NT2/D1 (cell line): Measurements from ENCODE around the gene SNRPA1.
A peak's percentile ranks its signal among the peaks of the same experiment; 100 is the strongest.

Experiments
- DNase-seq: peaks from one replicate; pipeline ENCODE4 v3.0.0-alpha.2; 2011; ENCODE audit warnings: low read depth, low spot score
- H3K27me3 ChIP-seq: 2 replicates; pipeline ENCODE4 v1.6.0; 2011; ENCODE audit warnings: mild to moderate bottlenecking; ENCODE audit not compliant: insufficient read length, insufficient read depth
- H3K36me3 ChIP-seq: 2 replicates; pipeline ENCODE4 v1.6.1; 2011; ENCODE audit warnings: mild to moderate bottlenecking, low read length, mixed read lengths; ENCODE audit not compliant: insufficient read depth, insufficient read length
- H3K4me1 ChIP-seq: 2 replicates; pipeline ENCODE4 v1.5.1; 2011; ENCODE audit not compliant: insufficient read depth, insufficient read length
- H3K4me3 ChIP-seq: 2 replicates; pipeline ENCODE4 v1.5.1; 2011; ENCODE audit warnings: low read depth; ENCODE audit not compliant: insufficient read length
- H3K9ac ChIP-seq: 2 replicates; pipeline ENCODE4 v1.6.0; 2011; ENCODE audit warnings: low read depth; ENCODE audit not compliant: insufficient read length
- H3K9me3 ChIP-seq: 2 replicates; pipeline ENCODE4 v1.5.1; 2011; ENCODE audit warnings: mild to moderate bottlenecking, low read length; ENCODE audit not compliant: insufficient read depth
- SUZ12 ChIP-seq: IDR thresholded peaks from 2 replicates; pipeline ENCODE4 v1.6.1; 2011; ENCODE audit not compliant: insufficient read length, insufficient read depth; ENCODE audit errors: extremely low read depth
- YY1 ChIP-seq: IDR thresholded peaks from 2 replicates; pipeline ENCODE4 v1.6.1; 2011; ENCODE audit not compliant: insufficient read length, insufficient read depth
- ZNF274 ChIP-seq: IDR thresholded peaks from 2 replicates; pipeline ENCODE4 v1.6.1; 2011; ENCODE audit warnings: mild to moderate bottlenecking, low read depth, low read length

Gene SNRPA1

DNA sequence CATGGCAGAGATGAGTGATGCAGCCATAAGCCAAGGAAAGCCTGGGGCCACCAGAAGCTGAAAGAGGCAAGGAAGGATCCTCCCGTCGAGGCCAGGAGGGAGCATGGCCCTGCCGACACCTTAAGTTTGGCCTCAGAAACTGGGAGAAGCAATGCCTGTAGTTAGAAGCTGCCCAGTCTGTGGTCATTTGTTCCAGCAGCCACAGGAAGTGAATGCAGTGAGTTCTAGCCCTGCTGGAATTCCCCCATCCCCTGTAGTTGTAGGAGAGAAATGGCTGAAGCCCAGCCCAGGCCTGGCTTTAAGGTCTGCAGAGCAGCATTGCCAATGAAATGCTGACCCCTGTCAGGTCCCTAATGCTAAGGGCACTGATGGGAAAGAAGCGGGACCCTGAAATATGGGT, 31.0 kb downstream of the SNRPA1 start:
- no peak overlapping the region for H3K4me3 ChIP-seq
- peaks cover 5% of the 10 kb centered on the region for H3K4me1 ChIP-seq
- no peak for TF ChIP-seq ZNF274
- TF ChIP-seq YY1 = no peak
- TF ChIP-seq SUZ12 = no peak
- no peak for DNase-seq
- no peak overlapping the region for H3K9ac ChIP-seq
- H3K27me3 ChIP-seq = no peaks in the 10 kb centered on the region
- H3K9me3 ChIP-seq = no peaks in the 10 kb centered on the region
- peaks cover 10% of the 10 kb centered on the region for H3K36me3 ChIP-seq

DNA sequence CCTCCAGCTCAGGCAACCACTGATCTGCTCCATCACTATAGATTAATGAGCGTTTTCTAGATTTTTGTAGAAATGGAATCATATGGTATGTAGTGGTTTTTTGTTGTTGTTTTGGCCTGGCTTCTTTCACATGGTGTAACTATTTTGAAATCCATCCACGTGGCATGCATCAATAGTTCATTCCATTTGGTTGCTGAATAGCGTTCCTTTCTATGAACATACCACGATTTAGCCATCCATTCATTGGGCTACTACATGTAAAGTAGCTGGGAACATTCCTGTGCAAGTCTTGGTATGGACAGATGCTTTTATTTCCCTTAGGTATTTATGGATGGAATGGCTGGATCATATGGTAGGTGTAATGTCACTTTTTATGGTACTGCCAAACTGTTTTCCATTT, 32.5 kb downstream of the SNRPA1 start:
- Histone ChIP-seq H3K9ac (no peak overlapping the region), H3K9me3 (no peaks in the 10 kb centered on the region), H3K36me3 (no peaks in the 10 kb centered on the region), H3K4me3 (no peak overlapping the region), H3K4me1 (peaks cover 5% of the 10 kb centered on the region), H3K27me3 (no peaks in the 10 kb centered on the region)
- TF ChIP-seq ZNF274 (no peak), SUZ12 (no peak), YY1 (no peak)
- DNase-seq = no peak

DNA sequence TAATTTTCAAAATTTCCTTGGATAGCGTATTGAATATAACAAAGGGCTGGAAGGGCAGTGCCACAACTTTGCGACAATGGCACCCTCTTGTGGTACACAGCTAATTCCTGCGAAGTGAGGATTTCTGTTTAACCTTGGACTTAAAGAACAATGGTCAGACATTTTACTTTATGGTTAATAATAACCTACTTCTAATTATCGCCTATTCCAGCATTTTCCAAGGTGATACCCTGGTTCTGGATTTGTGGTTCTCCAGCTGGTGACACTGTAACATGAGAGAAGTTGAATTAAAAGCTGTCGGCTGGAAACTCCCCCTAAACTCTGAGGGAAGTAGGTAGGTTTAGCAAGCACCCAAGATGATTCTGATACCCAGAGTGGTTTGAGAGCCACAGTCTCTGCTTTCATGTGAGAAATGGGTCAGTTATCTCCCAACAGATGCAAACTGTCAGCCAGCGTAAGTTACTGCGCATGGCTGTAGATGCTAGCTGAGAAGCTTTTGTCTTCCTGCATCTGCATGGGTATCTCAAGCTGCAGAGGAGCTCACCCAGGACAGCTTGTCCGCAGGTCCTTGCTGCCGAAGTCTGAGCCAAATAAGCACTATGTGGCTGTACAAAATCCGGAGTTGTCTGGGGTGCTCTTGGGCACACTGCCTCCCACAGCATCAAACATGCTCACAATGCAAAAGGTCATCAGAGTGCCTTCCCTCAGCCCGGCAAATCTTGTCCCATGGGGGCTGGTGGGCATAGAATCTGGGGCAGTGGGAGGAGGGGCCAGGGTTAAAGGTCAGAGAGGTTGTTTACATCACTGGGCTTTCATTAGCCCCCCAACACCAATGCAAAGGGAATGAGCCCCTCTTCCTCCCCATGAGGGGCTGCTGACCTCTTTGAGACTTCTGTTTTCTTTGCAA, 36.6 kb downstream of the SNRPA1 start:
- Histone ChIP-seq H3K9me3 (no peaks in the 10 kb centered on the region), H3K9ac (no peak overlapping the region), H3K4me3 (no peak overlapping the region), H3K36me3 (no peaks in the 10 kb centered on the region), H3K27me3 (no peaks in the 10 kb centered on the region), H3K4me1 (peaks cover 5% of the 10 kb centered on the region)
- DNase-seq = peak; percentile 64
- TF ChIP-seq YY1 (no peak), SUZ12 (no peak), ZNF274 (no peak)

DNA sequence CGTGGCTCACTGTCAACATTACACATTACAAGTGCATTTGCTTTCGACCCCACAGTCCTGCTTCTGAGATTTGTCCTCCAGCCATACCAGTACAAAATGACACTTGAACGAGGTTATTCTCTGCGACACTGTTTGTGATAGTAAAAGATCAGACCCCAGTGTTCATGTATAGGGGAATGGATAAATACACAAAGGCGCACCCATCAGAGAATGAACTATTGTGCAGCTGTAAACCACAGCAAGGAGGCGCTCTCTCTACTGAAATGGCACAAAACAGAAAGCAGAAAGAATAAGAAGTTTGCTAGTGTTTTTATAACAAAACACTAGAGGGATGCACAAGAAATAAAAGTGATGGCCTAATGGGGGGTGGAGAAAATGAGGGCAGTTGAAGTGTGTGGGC, 38.3 kb downstream of the SNRPA1 start:
- H3K9me3 ChIP-seq = no peaks in the 10 kb centered on the region
- TF ChIP-seq SUZ12 (no peak), YY1 (no peak), ZNF274 (no peak)

DNA sequence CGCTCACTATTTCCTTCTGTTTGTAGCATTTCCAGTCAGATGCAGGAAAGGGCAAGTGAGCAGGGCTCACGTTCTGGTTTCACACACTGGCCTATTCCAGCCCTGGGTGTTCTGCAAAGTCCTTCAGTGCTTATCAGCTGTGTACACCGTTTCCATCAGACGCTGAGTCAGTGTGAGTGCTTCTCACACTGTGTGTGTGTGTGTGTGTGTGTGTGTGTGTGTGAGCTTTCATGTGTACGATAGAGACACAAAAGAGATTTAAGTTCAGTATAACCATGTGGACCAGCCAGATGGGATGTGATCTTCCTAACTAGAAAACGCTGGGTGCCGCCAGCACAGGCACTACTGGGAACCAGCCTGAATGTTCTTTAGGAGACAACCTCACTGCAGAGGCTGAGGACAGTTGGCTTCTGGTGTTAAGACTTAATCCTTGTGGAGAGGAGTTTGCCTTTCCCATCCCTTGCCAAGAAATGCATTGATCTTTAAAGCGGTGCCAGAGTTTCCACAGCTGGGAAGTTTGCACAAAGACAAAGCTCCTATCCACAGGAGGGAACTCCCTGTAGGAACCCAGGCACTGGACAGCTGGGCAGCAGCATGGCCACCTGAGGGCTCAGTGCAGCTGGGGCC, 39.3 kb downstream of the SNRPA1 start:
- H3K4me3 ChIP-seq = no peak overlapping the region
- peaks cover 5% of the 10 kb centered on the region for H3K4me1 ChIP-seq
- H3K9me3 ChIP-seq = no peaks in the 10 kb centered on the region
- no peak for DNase-seq
- H3K9ac ChIP-seq = no peak overlapping the region
- TF ChIP-seq SUZ12 (no peak), ZNF274 (no peak), YY1 (no peak)
- H3K36me3 ChIP-seq = peaks cover 2% of the 10 kb centered on the region
- H3K27me3 ChIP-seq = no peaks in the 10 kb centered on the region

More for the DNA sequence above, 38.3 kb downstream of the SNRPA1 start:
- H3K27me3 ChIP-seq = no peaks in the 10 kb centered on the region
- no peaks in the 10 kb centered on the region for H3K36me3 ChIP-seq
- peaks cover 5% of the 10 kb centered on the region for H3K4me1 ChIP-seq
- H3K9ac ChIP-seq = no peak overlapping the region
- H3K4me3 ChIP-seq = no peak overlapping the region
- no peak for DNase-seq

DNA sequence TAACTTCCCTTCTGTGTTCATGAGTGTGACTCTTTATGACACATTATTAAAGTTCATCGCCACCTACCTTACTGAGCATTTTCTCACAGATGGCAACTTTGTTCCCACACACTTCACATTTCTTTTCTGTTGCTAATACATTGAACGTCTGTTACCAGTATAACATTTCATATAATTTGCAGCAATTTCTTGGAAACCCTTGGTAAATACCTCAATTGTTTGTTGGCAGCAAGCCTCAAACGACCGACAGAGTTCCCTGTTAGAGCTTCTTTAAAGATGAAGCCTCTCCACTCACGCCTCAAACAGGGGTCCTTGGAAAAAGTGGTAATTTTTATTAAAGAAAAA, 40.0 kb downstream of the SNRPA1 start:
- Histone ChIP-seq H3K4me1 (peaks cover 5% of the 10 kb centered on the region), H3K4me3 (no peak overlapping the region), H3K27me3 (no peaks in the 10 kb centered on the region), H3K9me3 (no peaks in the 10 kb centered on the region), H3K36me3 (peaks cover 6% of the 10 kb centered on the region), H3K9ac (no peak overlapping the region)
- TF ChIP-seq ZNF274 (no peak), SUZ12 (no peak), YY1 (no peak)
- no peak for DNase-seq

DNA sequence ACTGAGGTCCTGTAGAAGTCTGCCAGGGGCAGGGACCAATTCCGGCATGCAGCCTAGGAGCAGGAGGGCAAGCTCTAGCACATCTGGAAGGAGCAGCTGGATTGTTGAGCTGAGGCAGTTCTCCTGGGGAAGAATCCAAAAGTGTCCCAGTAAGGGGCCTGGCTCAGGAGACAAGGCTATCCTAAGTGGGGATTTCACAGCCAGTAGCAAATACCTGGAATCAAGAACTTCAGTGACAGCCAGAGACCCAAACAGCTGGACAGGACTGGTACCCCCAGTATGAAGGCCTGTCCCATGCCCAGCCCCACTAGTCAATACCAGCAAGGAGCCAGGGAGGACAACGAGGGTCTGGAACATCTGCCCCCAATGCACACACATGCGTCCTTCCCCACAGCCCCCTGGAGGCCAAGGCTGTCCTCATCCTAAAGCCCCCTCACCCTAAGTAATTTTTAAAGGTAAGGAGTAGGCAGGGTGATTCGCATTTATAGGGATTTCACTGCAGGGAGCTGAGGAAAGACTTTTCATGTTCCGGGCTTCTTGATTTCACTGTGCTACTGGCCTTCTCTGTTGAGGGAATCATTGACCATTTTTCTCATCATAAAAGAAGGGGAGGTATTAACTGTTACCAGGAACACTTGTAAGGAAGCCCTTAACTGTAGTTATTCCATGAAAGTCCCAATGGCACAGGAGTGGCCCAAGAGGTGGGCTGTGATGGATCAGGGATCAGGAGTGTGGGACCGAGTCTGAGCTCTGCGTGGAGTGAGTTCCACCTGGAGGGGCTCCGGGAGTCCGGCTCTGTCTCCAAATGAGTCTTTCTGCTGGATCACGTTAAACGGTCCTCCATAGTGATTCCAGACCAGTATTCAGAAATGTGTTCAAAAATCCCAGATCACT, 40.6 kb downstream of the SNRPA1 start:
- Histone ChIP-seq H3K36me3 (peaks cover 10% of the 10 kb centered on the region), H3K9me3 (no peaks in the 10 kb centered on the region), H3K27me3 (no peaks in the 10 kb centered on the region), H3K4me3 (no peak overlapping the region), H3K4me1 (peaks cover 5% of the 10 kb centered on the region), H3K9ac (no peak overlapping the region)
- no peak for DNase-seq
- TF ChIP-seq YY1 (no peak), SUZ12 (no peak), ZNF274 (no peak)
